Neutrophil (primary cell): ENCODE results near the gene BCORL1.

Experiments
- H3K27ac ChIP-seq: fragments of 200-600 bp; sonication (generic); 2 replicates; pipeline ENCODE4 v1.5.1; 2016; ENCODE audit warnings: mild to moderate bottlenecking, moderate library complexity
- H3K27me3 ChIP-seq: fragments of 200-600 bp; sonication (generic); 2 replicates; pipeline ENCODE4 v1.6.0; 2016; ENCODE audit warnings: mild to moderate bottlenecking
- H3K36me3 ChIP-seq: fragments of 200-600 bp; sonication (generic); 2 replicates; pipeline ENCODE4 v1.5.1; 2017
- H3K4me1 ChIP-seq, 2 experiments: fragments of 200-600 bp in 1 of 2; sonication (generic) in 1 of 2; 1 replicate in 1 of 2; 2 replicates in 1 of 2; pipeline versions ENCODE4 v1.5.1 to v1.6.1; 2013 to 2016; ENCODE audit warnings: low read depth in 1 of 2, low read length in 1 of 2, mild to moderate bottlenecking in 1 of 2, moderate library complexity in 1 of 2; ENCODE audit not compliant: control insufficient read depth in 1 of 2, insufficient read depth in 1 of 2
- H3K4me3 ChIP-seq, 2 experiments: fragments of 200-600 bp in 1 of 2; sonication (generic) in 1 of 2; 1 replicate in 1 of 2; 2 replicates in 1 of 2; pipeline ENCODE4 v1.5.1; 2013 to 2016; ENCODE audit warnings: low read depth in 1 of 2, low read length in 1 of 2, mild to moderate bottlenecking in 1 of 2, moderate library complexity in 1 of 2
- H3K9me3 ChIP-seq: fragments of 200-600 bp; sonication (generic); 2 replicates; pipeline ENCODE4 v1.5.1; 2016
- TF ChIP-seq, protein P1 (sequence below): fragments of 200-600 bp; sonication (generic); IDR thresholded peaks from 2 replicates; pipeline ENCODE4 v1.5.1; 2016; ENCODE audit warnings: antibody characterized with exemption

BCORL1 gene

DNA sequence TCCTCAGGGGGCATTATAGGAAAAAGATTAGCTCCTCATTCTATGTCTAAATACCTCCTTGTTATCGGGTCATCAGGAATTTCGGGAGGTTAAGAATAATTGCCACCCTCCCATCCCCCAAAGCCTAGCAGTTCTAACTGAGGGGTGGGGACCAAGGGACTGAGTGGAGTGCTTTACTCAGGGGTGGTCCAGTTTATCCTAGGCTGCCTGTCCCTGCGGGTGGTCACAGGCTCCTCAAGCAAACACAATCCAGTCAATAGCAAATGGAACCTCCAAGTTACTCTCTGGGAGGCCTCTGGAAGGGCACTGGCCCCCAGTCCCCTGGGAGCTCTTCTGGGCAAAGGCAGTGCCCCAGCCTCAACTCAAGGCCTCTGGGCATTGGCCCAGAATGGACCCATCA, 121.2 kb downstream of the BCORL1 start:
- Histone ChIP-seq H3K27me3 (no peaks in the 10 kb centered on the region), H3K4me1 (peaks cover 63 to 76% of the 10 kb centered on the region in 2 experiments), H3K36me3 (no peaks in the 10 kb centered on the region), H3K9me3 (no peaks in the 10 kb centered on the region), H3K4me3 (no peak overlapping the region), H3K27ac (peak overlapping the region; percentile 44)
- TF ChIP-seq, protein P1, sequence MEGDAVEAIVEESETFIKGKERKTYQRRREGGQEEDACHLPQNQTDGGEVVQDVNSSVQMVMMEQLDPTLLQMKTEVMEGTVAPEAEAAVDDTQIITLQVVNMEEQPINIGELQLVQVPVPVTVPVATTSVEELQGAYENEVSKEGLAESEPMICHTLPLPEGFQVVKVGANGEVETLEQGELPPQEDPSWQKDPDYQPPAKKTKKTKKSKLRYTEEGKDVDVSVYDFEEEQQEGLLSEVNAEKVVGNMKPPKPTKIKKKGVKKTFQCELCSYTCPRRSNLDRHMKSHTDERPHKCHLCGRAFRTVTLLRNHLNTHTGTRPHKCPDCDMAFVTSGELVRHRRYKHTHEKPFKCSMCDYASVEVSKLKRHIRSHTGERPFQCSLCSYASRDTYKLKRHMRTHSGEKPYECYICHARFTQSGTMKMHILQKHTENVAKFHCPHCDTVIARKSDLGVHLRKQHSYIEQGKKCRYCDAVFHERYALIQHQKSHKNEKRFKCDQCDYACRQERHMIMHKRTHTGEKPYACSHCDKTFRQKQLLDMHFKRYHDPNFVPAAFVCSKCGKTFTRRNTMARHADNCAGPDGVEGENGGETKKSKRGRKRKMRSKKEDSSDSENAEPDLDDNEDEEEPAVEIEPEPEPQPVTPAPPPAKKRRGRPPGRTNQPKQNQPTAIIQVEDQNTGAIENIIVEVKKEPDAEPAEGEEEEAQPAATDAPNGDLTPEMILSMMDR, result no peak

DNA sequence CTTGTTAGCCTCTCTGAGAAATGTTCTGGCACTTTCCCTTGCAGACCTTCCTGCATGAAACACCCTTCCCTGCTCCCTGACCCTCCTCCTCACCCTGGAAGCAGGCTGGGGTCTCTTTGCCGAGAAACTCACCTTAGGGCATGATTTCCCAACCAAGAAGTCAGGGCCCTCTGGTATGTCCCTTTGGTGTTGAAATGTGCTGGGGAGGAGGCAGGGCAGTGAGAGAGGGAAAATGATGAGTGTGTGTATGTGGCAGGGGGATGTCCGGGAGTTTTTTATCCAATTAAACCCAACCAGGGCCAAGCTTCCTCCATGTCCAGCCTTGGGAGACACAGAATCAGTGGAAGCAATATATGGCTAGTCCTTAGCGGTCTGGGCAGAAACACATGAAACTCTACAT, 122.8 kb downstream of the BCORL1 start:
- Histone ChIP-seq H3K36me3 (no peaks in the 10 kb centered on the region), H3K27me3 (no peaks in the 10 kb centered on the region), H3K4me3 (no peak overlapping the region), H3K27ac (peak overlapping the region; percentile 68), H3K9me3 (no peaks in the 10 kb centered on the region), H3K4me1 (peaks cover 54 to 70% of the 10 kb centered on the region in 2 experiments)
- TF ChIP-seq, protein P1, result no peak

DNA sequence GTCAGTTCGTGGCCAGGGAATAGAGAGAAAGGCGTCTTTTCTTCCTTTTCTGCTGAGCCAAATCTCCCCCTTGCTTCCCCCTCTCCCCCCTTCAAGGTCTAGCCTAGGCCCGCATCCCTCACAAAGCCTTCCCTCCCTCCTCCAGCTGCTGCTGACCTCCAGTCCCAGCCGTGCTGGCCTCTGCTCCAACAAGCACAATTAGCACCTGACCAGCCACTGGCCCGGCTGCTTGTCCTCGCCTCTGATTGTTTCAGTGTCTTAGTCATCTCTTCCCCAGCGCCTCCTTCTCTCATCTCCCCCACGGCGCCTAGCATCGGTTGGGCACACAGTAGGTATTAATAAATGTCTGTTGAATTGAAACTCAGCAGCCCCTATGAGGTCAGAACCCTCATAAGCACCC, 123.6 kb downstream of the BCORL1 start:
- Histone ChIP-seq H3K9me3 (no peaks in the 10 kb centered on the region), H3K27me3 (no peaks in the 10 kb centered on the region), H3K36me3 (no peaks in the 10 kb centered on the region), H3K27ac (peak overlapping the region; percentile 68), H3K4me3 (no peak overlapping the region), H3K4me1 (peaks cover 47 to 67% of the 10 kb centered on the region in 2 experiments)
- TF ChIP-seq, protein P1, result no peak
